Activated T-cell treated with anti-CD3 and anti-CD28 coated beads, Interleukin-2, amount 50 U/mL, for 4 hours (primary cell): ENCODE data around the gene CT45A1. TPM values are rescaled to one million over a fixed set of nuclear protein-coding genes. Genes with fewer than 3 reads are reported as not detected.

Source experiments
- total RNA-seq, 3 donors: library from RNA; stranded (reverse); gene quantifications; one replicate each; pipeline ENCODE4 v1.2.1, GENCODE V29; 2021

CT45A1 gene
- total RNA-seq, 3 donors from 2014 or later: not detected

Other genes with a start within 250 kb of the CT45A1 start
- 10 to 100 TPM; 12.1 to 14.9 (median 14.8) TPM for gene INTS6L, start 193.0 kb upstream of the CT45A1 start, total RNA-seq
- gene CT45A3, start 54.6 kb downstream of the CT45A1 start, total RNA-seq: not detected
- gene CT45A5, start 71.9 kb downstream of the CT45A1 start, total RNA-seq: not detected
- gene CT45A6, start 89.1 kb downstream of the CT45A1 start, total RNA-seq: not detected
- gene CT45A2, start 106.4 kb downstream of the CT45A1 start, total RNA-seq: not detected
- not detected for gene CT45A7, start 123.6 kb downstream of the CT45A1 start, total RNA-seq
- not detected for gene CT45A8, start 140.9 kb downstream of the CT45A1 start, total RNA-seq
- not detected for gene CT45A9, start 158.2 kb downstream of the CT45A1 start, total RNA-seq
- not detected for gene CT45A10, start 179.8 kb downstream of the CT45A1 start, total RNA-seq
- gene SAGE1, start 180.1 kb downstream of the CT45A1 start, total RNA-seq: not detected